SHP77 (cell line): ENCODE results near the gene APAF1.

ENCODE experiments used
- DNase-seq, 2 experiments: peaks; one replicate each; lab custom pipeline; 2025; lab: John Stamatoyannopoulos, UW

APAF1 gene

GRCh38 chr12:98757455-98757854, 112.4 kb downstream of the APAF1 start:
- no peak for DNase-seq

GRCh38 chr12:98758331-98758730, 113.2 kb downstream of the APAF1 start:
- DNase-seq: no peak

- no peak for DNase-seq
These were observed 118.6 kb downstream of the APAF1 start for GRCh38 chr12:98763656-98764055.

- no peak for DNase-seq
These were observed 122.2 kb downstream of the APAF1 start for GRCh38 chr12:98767248-98767647.

GRCh38 chr12:98769068-98769467, 124.0 kb downstream of the APAF1 start:
- no peak for DNase-seq

GRCh38 chr12:98770230-98770629, 125.1 kb downstream of the APAF1 start:
- no peak for DNase-seq

- no peak for DNase-seq
These were observed 127.0 kb downstream of the APAF1 start for GRCh38 chr12:98771811-98772752.

- no peak for DNase-seq
These were observed 127.7 kb downstream of the APAF1 start for GRCh38 chr12:98772818-98773217.

- no peak for DNase-seq
These were observed 135.2 kb downstream of the APAF1 start for GRCh38 chr12:98780261-98780660.

GRCh38 chr12:98783420-98783819, 138.3 kb downstream of the APAF1 start:
- DNase-seq: no peak
